ES-I3 (cell line): ENCODE data around the gene ZNF580.

ENCODE experiments used
- H3K36me3 ChIP-seq: 2 replicates; pipeline ENCODE4 v1.6.1; 2013; ENCODE audit warnings: mild to moderate bottlenecking, low read length, control low read depth, moderate library complexity; ENCODE audit not compliant: insufficient read depth
- H3K4me1 ChIP-seq: 2 replicates; pipeline ENCODE4 v1.6.1; 2013; ENCODE audit warnings: mild to moderate bottlenecking, control low read depth, low read length; ENCODE audit not compliant: insufficient read depth
- H3K9ac ChIP-seq: 2 replicates; pipeline ENCODE4 v1.6.1; 2013; ENCODE audit warnings: low read depth, mild to moderate bottlenecking, low read length, moderate library complexity
- H3K9me3 ChIP-seq: 2 replicates; pipeline ENCODE4 v1.6.1; 2013; ENCODE audit warnings: mild to moderate bottlenecking, low read length, moderate library complexity; ENCODE audit not compliant: control insufficient read depth, insufficient read depth

ZNF580 gene

DNA sequence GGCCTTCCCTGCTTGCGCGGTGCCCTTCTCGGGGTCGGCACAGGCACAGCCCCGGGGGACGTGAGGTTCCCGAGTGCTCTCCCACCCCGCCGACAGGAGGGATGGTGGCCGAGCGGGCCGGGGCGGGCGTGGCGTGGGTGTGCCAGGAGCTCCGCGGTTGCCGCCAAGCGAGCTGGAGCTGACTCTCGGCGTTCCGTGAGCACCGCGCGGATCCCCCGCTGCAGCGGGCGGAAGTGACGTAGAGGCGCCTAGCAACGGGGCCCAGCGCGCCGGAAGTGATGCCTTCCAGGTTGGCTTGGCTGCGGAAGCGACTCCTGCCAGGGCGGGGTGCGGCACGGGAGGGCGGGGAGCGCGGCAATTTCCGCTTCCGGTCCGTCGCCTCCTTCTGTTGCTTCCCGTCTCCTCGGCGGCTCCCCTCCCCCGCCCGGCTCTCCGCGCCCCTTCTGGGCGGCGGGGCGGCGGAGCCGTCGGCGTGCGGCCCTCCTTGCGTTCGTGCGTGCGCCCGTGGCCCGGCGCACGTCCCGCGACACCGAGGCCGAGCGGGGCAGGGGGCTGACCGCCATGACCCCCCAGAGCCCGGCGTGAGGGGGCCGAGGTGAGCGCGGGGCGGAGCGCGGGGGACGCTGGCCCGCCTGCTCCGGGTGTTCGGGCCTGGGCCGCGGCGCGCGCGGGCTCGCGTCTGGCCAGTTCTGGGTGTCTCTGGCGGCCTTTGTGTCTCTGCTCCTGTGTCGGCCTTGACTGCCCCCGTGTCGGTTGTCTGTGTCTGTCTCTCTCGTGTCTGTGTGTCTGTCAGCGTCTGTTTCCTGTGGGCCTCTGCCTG is 34.2 kb downstream of the ZNF580 start, which contains the start of gene EPN1:
Gene EPN1 (plus strand): TSS at position 386 of the 820 bp plus-strand sequence. CDS start 3,402 bp downstream, outside the sequence.
- Histone ChIP-seq H3K4me1 (peaks cover 17% of the 10 kb centered on the region), H3K9ac (peak within 1 kb of the TSS; percentile 86), H3K9me3 (no peaks in the 10 kb centered on the region), H3K36me3 (peaks cover 13% of the 10 kb centered on the region; the same call in 1 of the 2 replicates)

DNA sequence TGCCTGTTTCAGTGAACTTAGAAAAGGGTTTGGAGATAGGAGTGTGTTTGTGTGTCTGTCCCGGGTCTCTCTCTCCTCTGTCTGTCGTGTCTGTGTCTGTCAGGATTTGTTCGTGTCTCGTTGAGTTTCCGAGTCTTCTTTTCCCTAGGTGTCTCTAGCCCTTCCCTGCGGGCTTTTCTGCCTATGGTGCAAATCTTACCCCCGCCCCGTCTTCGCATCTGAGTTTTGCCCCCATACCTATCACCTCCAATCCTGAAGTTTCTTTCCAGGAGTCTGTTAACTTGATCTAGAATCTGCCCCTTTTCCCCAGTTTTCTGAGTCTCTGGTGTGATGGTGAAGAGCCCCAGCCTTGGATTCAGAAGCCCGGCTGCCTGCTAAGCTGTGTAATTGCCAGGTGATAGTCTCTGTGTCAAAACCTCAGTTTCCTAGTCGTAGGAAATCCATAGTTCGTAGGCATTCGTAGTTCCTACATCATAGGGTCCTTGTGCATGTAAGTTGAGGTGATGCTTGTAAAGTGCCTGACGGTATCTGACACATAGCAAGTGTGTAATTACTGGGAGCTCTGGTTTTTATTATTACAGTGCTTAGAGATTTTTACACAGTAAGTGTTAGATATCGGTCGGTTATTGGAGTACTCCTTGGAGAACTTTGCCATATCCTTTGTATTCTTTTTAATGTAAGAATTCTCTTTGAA is 35.0 kb downstream of the ZNF580 start:
- no peaks in the 10 kb centered on the region for H3K9me3 ChIP-seq
- peaks cover 11% of the 10 kb centered on the region; the same call in 1 of the 2 replicates for H3K36me3 ChIP-seq
- H3K9ac ChIP-seq: peak overlapping the region; percentile 86
- H3K4me1 ChIP-seq: peaks cover 17% of the 10 kb centered on the region

- Histone ChIP-seq H3K36me3 (peaks cover 11% of the 10 kb centered on the region; the same call in 1 of the 2 replicates), H3K9me3 (no peaks in the 10 kb centered on the region), H3K4me1 (peaks cover 17% of the 10 kb centered on the region), H3K9ac (peak overlapping the region; percentile 86; the same call in 1 of the 2 replicates)
Measured at GRCh38 chr19:55676383-55676782, 35.6 kb downstream of the ZNF580 start.

GRCh38 chr19:55676889-55677505 is 36.2 kb downstream of the ZNF580 start:
- H3K9ac ChIP-seq: no peak overlapping the region
- H3K4me1 ChIP-seq: peaks cover 16% of the 10 kb centered on the region
- peaks cover 11% of the 10 kb centered on the region; the same call in 1 of the 2 replicates for H3K36me3 ChIP-seq
- no peaks in the 10 kb centered on the region for H3K9me3 ChIP-seq

GRCh38 chr19:55677572-55678028 is 36.8 kb downstream of the ZNF580 start:
- H3K36me3 ChIP-seq: peaks cover 11% of the 10 kb centered on the region; the same call in 1 of the 2 replicates
- no peaks in the 10 kb centered on the region for H3K9me3 ChIP-seq
- peaks cover 13% of the 10 kb centered on the region; the same call in 1 of the 2 replicates for H3K4me1 ChIP-seq
- no peak overlapping the region for H3K9ac ChIP-seq

GRCh38 chr19:55678121-55678671 is 37.4 kb downstream of the ZNF580 start:
- Histone ChIP-seq H3K4me1 (peaks cover 13% of the 10 kb centered on the region; the same call in 1 of the 2 replicates), H3K36me3 (peaks cover 11% of the 10 kb centered on the region; the same call in 1 of the 2 replicates), H3K9me3 (no peaks in the 10 kb centered on the region), H3K9ac (no peak overlapping the region)

- Histone ChIP-seq H3K4me1 (peaks cover 9% of the 10 kb centered on the region; the same call in 1 of the 2 replicates), H3K9ac (no peak overlapping the region), H3K36me3 (peaks cover 11% of the 10 kb centered on the region; the same call in 1 of the 2 replicates), H3K9me3 (no peaks in the 10 kb centered on the region)
Measured at GRCh38 chr19:55679343-55680257, 38.8 kb downstream of the ZNF580 start.

DNA sequence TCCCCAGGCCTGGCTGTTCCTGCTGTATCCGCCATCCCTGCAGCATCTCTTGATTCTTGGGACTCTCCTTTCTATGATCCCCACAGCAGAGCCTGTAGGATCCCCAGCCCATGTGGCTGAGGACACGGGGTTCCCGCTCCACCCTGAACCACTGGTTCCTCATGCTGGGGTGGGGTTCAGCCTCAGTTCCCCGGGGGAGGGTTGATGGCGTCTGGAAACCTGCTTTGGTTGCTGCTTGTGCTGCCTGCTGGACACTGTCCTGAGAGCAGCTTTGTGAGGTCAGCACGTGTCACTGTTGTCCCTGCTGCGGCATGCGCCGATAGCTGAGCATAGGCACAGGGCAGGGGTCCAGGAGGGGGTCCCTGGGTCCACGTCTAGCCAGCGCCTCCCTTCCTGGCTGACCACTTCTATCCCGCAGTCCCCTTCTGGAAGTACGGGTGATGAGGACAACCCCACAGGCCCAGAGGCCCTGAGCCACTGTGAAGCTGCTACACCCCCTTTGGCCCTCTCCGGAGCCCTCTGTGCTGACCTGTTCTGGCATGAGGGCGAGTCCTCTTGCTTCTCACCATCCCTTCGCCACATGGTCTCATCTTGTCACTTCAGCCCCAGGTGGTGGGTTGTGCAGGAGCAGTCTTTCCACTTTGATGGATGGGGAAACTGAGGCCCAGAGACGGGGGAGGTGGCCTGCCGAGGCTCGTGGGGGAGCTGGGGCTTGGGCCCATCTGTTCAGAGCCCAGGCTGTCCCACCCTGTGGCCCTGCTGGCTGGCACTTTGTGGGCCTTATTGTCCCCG is 39.7 kb downstream of the ZNF580 start:
- Histone ChIP-seq H3K9ac (no peak overlapping the region), H3K9me3 (no peaks in the 10 kb centered on the region), H3K36me3 (peaks cover 11% of the 10 kb centered on the region; the same call in 1 of the 2 replicates), H3K4me1 (peaks cover 9% of the 10 kb centered on the region; the same call in 1 of the 2 replicates)

GRCh38 chr19:55681131-55682092 is 40.6 kb downstream of the ZNF580 start:
- H3K9ac ChIP-seq: no peak overlapping the region
- H3K36me3 ChIP-seq: peaks cover 10% of the 10 kb centered on the region; the same call in 1 of the 2 replicates
- no peaks in the 10 kb centered on the region for H3K9me3 ChIP-seq
- H3K4me1 ChIP-seq: 0 out of 2 replicates have a peak, but pooled peaks cover 3% of the 10 kb centered on the region

DNA sequence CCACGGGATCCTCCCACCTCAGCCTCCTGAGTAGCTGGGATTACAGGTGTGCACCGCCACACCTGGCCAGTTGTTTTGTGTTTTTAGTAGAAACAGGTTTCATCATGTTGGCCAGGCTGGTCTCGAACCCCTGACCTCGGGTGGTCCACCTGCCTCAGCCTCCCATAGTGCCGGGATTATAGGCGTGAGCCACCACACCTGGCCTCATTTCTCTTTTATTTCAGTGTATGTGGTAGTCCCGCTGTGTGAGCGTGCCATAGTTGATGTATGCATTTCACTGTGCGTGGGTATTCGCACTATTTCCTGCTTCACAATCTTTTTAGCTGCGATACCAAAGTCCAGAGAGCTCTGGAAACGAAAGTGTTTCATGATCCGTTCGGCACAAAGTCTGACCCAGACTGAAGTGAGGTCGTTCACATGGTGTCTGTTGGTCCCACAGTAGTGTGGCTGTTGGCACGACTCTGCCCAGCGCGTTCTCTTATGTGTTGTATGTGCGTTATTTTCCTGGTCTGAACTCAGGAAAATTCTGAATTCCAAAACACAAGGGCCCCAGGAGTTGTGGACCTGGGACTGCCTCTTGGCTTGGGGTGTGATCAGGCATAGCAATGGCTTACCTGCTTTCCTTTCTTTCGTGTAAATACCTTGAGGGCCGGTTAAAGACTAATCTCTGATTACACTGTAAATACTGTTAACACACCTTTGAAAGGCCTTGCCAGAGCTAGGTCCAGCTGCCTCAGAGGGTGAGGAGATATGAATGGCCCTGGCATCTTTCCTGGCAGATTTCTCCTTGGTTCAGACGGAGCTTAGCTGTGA is 42.9 kb downstream of the ZNF580 start:
- Histone ChIP-seq H3K36me3 (peaks cover 4% of the 10 kb centered on the region; the same call in 1 of the 2 replicates), H3K9me3 (no peaks in the 10 kb centered on the region), H3K9ac (no peak overlapping the region), H3K4me1 (no peaks in the 10 kb centered on the region)
